HCT116 (cell line): Measurements from ENCODE around the gene MCCD1.

Experiments used
- CEBPB ChIP-seq: IDR thresholded peaks from 2 replicates; pipeline ENCODE4 v1.6.1; 2012; ENCODE audit warnings: low read depth
- CTCF ChIP-seq, 3 experiments: fragments of 200-600 bp in 1 of 3; sonication (generic) in 1 of 3; IDR thresholded peaks in 2 of 3; conservative IDR thresholded peaks in 1 of 3; 2 replicates each; pipeline ENCODE4 v1.5.1; 2012 to 2017; ENCODE audit warnings: low read depth in 2 of 3, low read length in 2 of 3, antibody characterized with exemption in 1 of 3, borderline replicate concordance in 1 of 3, control low read depth in 1 of 3, mild to moderate bottlenecking in 1 of 3, mixed read lengths in 1 of 3, mixed run types in 1 of 3, moderate library complexity in 1 of 3; ENCODE audit not compliant: insufficient read depth in 1 of 3
- EZH2 ChIP-seq: fragments of 200-600 bp; sonication (generic); IDR thresholded peaks from 2 replicates; pipeline ENCODE4 v1.6.1; 2017; ENCODE audit warnings: antibody characterized with exemption, mixed run types
- EZH2phosphoT487 ChIP-seq: fragments of 200-600 bp; IDR thresholded peaks from 2 replicates; pipeline ENCODE4 v1.6.1; 2018; ENCODE audit warnings: antibody characterized with exemption, borderline replicate concordance
- FOSL1 ChIP-seq: IDR thresholded peaks from 2 replicates; pipeline ENCODE4 v1.6.1; 2012; ENCODE audit warnings: low read depth
- JUND ChIP-seq: IDR thresholded peaks from 2 replicates; pipeline ENCODE4 v1.6.1; 2012
- MAX ChIP-seq: IDR thresholded peaks from 2 replicates; pipeline ENCODE4 v1.6.1; 2012
- POLR2A ChIP-seq: IDR thresholded peaks from 2 replicates; pipeline ENCODE4 v1.7.0; 2011; ENCODE audit warnings: borderline replicate concordance; ENCODE audit not compliant: insufficient read depth, insufficient read length; ENCODE audit errors: extremely low read depth
- REST ChIP-seq: IDR thresholded peaks from 2 replicates; pipeline ENCODE4 v1.6.1; 2012; ENCODE audit warnings: low read depth
- SIN3A ChIP-seq: IDR thresholded peaks from 2 replicates; pipeline ENCODE4 v1.6.1; 2012; ENCODE audit warnings: low read depth
- SRF ChIP-seq: IDR thresholded peaks from 2 replicates; pipeline ENCODE4 v1.6.1; 2012; ENCODE audit warnings: low read depth
- ZBTB33 ChIP-seq: IDR thresholded peaks from 2 replicates; pipeline ENCODE4 v1.6.1; 2011; ENCODE audit warnings: mild to moderate bottlenecking, low read length, moderate library complexity; ENCODE audit not compliant: insufficient replicate concordance; ENCODE audit errors: extremely low read depth
- ZNF274 ChIP-seq: fragments of 200-500 bp; sonication (Bioruptor generic); IDR thresholded peaks from 2 replicates; pipeline ENCODE4 v1.6.1; 2014; ENCODE audit warnings: mild to moderate bottlenecking, low read depth, low read length, inconsistent platforms

- no peak for TF ChIP-seq EZH2phosphoT487
- TF ChIP-seq MAX = no peak
- TF ChIP-seq ZNF274 = no peak
- no peak for TF ChIP-seq CTCF (IDR thresholded peaks at IDR 0.05 in 2 of 3, conservative IDR thresholded peaks at IDR 0.05 in 1 of 3; ENCODE audit: borderline replicate concordance in 1 of 3, insufficient read depth in 1 of 3, low read depth in 2 of 3, low read length in 2 of 3)
- no peak for TF ChIP-seq SRF
- no peak for TF ChIP-seq POLR2A
- TF ChIP-seq REST = no peak
- TF ChIP-seq JUND = no peak
- TF ChIP-seq CEBPB = no peak
- TF ChIP-seq FOSL1 = no peak
- no peak for TF ChIP-seq SIN3A
- TF ChIP-seq ZBTB33 = no peak
- no peak for TF ChIP-seq EZH2
Observed at GRCh38 chr6:31525553-31525931, 3.2 kb upstream of the MCCD1 start.
